SJCRH30 (cell line): ENCODE results near the gene MEGF9. TPM values are rescaled to one million over a fixed set of nuclear protein-coding genes. Genes with fewer than 3 reads are reported as not detected.

Experiments
- DNase-seq, 2 experiments: peaks; one replicate each; pipeline ENCODE4 v3.0.0-alpha.2; 2015 to 2020
- H3K27ac ChIP-seq: fragments of 250-450 bp; sonication (Bioruptor Pico); 2 replicates; pipeline ENCODE4 v1.5.1; 2020; ENCODE audit warnings: mild to moderate bottlenecking, moderate library complexity
- H3K27me3 ChIP-seq: fragments of 250-450 bp; sonication (Bioruptor Pico); 2 replicates; pipeline ENCODE4 v1.5.1; 2020; ENCODE audit warnings: mild to moderate bottlenecking, moderate library complexity
- H3K36me3 ChIP-seq: fragments of 250-450 bp; sonication (Bioruptor Pico); 2 replicates; pipeline ENCODE4 v1.5.1; 2020; ENCODE audit warnings: mild to moderate bottlenecking, moderate library complexity
- H3K4me1 ChIP-seq: fragments of 250-450 bp; sonication (Bioruptor Pico); 2 replicates; pipeline ENCODE4 v1.5.1; 2020; ENCODE audit warnings: mild to moderate bottlenecking, moderate library complexity
- H3K4me3 ChIP-seq: fragments of 250-450 bp; sonication (Bioruptor Pico); 2 replicates; pipeline ENCODE4 v1.5.1; 2020; ENCODE audit warnings: mild to moderate bottlenecking, moderate library complexity
- H3K9me3 ChIP-seq: fragments of 250-450 bp; sonication (Bioruptor Pico); replicated peaks from 2 replicates; pipeline ENCODE4 v1.5.1; 2020; ENCODE audit warnings: mild to moderate bottlenecking, moderate library complexity
- total RNA-seq: library from RNA; depleted of rRNA; stranded (reverse); fragments of >200 nt; shearing (Covaris generic); gene quantifications from 2 replicates; pipeline ENCODE4 v1.2.3, GENCODE V29; 2014

Gene MEGF9
- total RNA-seq, 1 experiment from 2014 or later: 12.8 TPM

DNA sequence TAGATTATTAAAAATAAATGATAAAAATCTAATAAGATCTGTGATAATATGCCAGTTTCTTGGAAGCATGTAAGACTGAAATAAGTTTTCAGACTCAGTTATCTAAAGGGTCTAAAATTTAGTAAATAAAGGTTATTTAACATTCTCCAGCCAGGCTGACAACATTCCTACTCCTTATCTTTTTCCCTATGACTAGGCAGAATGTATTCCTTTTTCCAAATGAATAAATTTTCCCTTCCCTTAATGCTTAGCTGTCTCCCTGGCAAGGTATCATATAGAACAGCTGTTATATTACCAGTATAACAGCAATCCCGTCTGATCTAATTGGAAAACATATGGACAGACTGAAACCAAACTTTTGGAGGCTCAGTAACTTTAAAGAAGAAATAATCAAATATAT lies 13.0 kb downstream of the MEGF9 start:
- DNase-seq: no peak
- Histone ChIP-seq H3K4me1 (no peaks in the 10 kb centered on the region; the same call in 1 of the 2 replicates), H3K9me3 (no peaks in the 10 kb centered on the region; the same call in 1 of the 2 replicates), H3K27me3 (no peaks in the 10 kb centered on the region), H3K36me3 (no peaks in the 10 kb centered on the region), H3K4me3 (no peak overlapping the region), H3K27ac (no peak overlapping the region)

DNA sequence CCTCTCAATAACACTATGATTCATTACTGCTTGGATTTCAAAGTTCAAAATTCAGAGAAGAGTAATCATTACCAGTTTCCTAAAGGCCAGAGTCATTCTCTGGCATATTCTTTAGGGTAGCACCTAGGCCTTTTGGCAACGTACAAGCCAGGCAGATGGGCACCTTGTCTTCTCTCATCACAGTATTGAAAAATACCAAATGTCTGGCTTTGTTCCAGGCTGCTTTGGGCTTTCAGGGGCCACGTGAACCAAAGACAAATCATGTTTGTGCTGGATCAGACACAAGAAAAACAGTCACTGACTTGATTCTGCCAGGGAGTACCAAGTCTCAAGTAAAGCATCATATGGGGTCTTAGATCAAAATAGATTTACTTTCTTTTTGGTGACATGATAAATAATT lies 15.5 kb downstream of the MEGF9 start:
- Histone ChIP-seq H3K27ac (no peak overlapping the region), H3K27me3 (no peaks in the 10 kb centered on the region), H3K9me3 (no peaks in the 10 kb centered on the region; the same call in 1 of the 2 replicates), H3K36me3 (no peaks in the 10 kb centered on the region), H3K4me1 (no peaks in the 10 kb centered on the region; the same call in 1 of the 2 replicates), H3K4me3 (no peak overlapping the region)
- DNase-seq: no peak

DNA sequence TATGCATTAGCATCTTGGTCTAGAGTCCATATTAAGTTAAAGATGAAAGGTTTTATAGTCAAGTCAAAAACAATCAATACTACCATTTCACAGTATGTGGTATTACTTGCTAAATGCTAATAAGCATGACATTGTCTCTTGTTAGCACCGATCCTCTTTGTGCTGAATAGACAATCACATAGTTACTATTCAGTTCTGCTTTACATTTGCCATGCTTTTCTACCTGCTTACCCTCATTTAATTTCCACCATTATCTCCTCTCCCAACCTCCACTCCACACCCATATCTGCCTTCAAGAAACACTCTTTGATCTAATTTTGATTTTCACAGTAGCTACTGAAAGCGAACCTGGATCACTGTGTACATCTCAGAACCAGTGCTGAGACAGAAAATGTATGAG lies 16.8 kb downstream of the MEGF9 start:
- H3K4me1 ChIP-seq: no peaks in the 10 kb centered on the region; the same call in 1 of the 2 replicates
- H3K36me3 ChIP-seq: no peaks in the 10 kb centered on the region
- no peaks in the 10 kb centered on the region; the same call in 1 of the 2 replicates for H3K9me3 ChIP-seq
- no peaks in the 10 kb centered on the region for H3K27me3 ChIP-seq
- DNase-seq: no peak
- H3K4me3 ChIP-seq: no peak overlapping the region
- H3K27ac ChIP-seq: no peak overlapping the region

DNA sequence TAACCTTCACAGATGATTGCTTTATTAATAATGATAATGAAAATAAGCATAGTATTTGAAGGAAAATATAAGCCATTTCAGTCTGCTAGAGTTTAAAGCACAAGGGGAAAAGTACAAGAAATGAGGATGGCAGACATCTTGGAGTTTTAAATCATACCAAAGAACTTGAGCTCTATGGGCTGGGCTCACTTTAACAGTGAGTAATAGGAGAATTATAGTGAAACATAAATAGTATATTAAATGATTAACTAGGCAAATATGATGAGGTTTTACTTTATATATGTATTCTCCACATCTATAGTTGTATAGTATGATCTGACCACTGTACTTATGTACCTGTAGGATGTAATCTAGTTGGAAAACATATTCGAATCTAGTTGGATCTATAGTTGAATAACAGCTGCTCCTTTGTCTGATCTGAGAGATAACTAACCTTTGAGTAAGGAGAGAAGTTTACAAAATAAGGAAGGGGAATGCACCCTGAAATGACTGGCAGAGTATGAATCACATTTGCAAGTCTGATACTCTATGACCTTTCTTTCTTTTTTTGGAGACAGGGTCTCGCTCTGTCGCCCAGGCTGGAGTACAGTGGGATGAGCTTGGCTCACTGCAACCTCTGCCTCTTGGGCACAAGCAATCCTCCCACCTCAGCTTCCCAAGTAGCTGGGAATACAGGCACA lies 17.6 kb downstream of the MEGF9 start:
- Histone ChIP-seq H3K27ac (no peak overlapping the region), H3K27me3 (no peaks in the 10 kb centered on the region), H3K36me3 (no peaks in the 10 kb centered on the region), H3K4me1 (no peaks in the 10 kb centered on the region; the same call in 1 of the 2 replicates), H3K4me3 (no peak overlapping the region), H3K9me3 (no peaks in the 10 kb centered on the region)
- DNase-seq: no peak

DNA sequence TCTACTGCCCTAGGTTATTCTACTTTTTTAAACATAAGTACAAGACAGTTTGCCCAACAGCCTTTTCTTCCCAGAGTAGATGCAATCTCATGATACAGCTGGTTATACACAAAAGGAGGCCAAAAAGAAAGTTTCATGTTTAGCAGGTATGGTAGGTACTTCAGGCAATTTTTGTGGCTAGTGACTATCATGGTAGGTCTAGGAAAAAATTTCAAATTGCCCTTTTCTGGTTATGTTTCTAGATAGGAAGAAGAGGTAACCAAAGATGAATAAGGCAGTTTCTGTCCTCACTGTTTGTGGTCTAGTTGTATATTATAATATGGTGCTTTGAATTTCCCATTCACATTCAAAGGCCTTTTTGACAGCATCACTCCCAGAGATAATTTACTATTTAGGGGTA lies 19.7 kb downstream of the MEGF9 start:
- Histone ChIP-seq H3K9me3 (no peaks in the 10 kb centered on the region), H3K4me3 (no peak overlapping the region), H3K27me3 (no peaks in the 10 kb centered on the region), H3K4me1 (peaks cover 1% of the 10 kb centered on the region; the same call in 1 of the 2 replicates), H3K36me3 (no peaks in the 10 kb centered on the region), H3K27ac (no peak overlapping the region)
- DNase-seq: no peak

DNA sequence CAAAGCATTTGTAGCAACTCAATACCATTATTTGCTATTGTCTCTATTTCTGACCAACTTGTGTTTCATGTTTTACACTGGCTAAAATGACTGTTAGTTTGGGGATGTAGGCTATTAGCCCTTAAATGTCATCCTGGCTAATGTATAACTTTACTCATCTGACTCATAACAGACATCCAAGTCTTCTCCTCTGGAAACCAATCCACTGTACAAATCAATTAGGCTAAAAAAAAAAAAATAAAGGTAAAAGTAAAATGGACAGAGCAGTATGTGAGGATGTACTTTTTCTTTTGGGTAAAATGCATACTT lies 20.6 kb downstream of the MEGF9 start:
- DNase-seq: no peak

DNA sequence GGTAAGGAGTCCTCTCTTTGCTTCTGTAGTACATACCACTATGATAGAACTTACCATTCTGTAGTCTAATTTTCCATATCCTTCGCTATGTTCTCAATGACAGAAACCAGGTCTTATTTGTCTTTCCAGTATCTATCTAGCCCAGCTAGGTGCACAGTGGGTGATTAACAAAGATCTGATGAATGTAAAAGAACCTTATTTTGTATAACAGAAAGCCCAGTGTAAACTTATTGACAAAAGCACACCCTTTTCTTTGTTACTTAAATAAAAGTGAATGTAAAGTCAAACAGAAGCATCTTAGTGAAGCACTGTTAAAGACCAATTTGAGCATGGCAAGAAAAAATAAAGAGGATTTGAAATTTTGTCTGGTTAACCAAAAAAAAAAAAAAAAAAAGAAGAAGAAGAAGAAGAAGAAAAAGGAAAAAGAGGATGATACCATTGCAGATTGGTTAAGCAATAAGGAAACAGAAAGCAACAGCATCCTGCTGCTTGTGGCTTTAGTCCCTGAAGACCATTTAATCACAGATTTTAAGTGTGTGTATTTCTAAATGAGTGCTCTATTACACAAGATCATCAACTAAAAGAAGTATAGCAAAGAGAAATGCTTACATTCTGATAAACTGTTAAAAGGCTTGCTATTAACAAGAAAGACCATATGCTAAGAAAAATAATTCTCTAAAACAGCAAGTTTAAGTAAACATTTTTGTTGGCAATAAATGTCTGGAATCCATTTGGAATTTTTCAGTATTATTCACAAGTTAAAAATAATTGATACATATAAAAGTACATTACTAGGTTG lies 21.2 kb downstream of the MEGF9 start:
- peaks cover 4% of the 10 kb centered on the region; the same call in 1 of the 2 replicates for H3K4me1 ChIP-seq
- no peak overlapping the region for H3K4me3 ChIP-seq
- H3K27me3 ChIP-seq: no peaks in the 10 kb centered on the region
- no peak for DNase-seq
- no peak overlapping the region for H3K27ac ChIP-seq
- no peaks in the 10 kb centered on the region for H3K9me3 ChIP-seq
- no peaks in the 10 kb centered on the region for H3K36me3 ChIP-seq

More for the DNA sequence above, 20.6 kb downstream of the MEGF9 start:
- H3K27me3 ChIP-seq: no peaks in the 10 kb centered on the region
- H3K4me1 ChIP-seq: peaks cover 4% of the 10 kb centered on the region; the same call in 1 of the 2 replicates
- H3K4me3 ChIP-seq: no peak overlapping the region
- no peaks in the 10 kb centered on the region for H3K9me3 ChIP-seq
- no peak overlapping the region for H3K27ac ChIP-seq
- H3K36me3 ChIP-seq: no peaks in the 10 kb centered on the region

DNA sequence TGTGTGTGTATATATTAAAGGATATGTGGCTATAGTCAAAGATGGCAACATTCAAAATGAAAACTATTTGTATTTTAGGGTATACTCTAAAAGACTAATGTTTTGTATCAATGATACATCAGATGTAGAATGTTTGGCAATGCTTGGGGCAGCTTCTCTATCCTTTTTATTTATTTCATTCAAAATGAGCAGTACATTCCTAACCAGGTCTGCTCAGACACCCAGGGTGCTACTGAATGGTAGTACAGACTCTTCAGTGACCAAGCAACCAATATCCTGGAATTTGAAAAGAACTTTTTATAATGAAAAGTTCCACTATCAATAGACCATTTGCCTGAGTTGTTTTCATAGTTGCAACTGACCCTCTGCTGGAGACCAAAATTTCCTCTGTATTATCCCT lies 23.9 kb downstream of the MEGF9 start:
- no peaks in the 10 kb centered on the region for H3K9me3 ChIP-seq
- DNase-seq: no peak
- H3K4me3 ChIP-seq: no peak overlapping the region
- H3K36me3 ChIP-seq: no peaks in the 10 kb centered on the region
- peaks cover 4% of the 10 kb centered on the region; the same call in 1 of the 2 replicates for H3K4me1 ChIP-seq
- H3K27me3 ChIP-seq: no peaks in the 10 kb centered on the region
- H3K27ac ChIP-seq: no peak overlapping the region

DNA sequence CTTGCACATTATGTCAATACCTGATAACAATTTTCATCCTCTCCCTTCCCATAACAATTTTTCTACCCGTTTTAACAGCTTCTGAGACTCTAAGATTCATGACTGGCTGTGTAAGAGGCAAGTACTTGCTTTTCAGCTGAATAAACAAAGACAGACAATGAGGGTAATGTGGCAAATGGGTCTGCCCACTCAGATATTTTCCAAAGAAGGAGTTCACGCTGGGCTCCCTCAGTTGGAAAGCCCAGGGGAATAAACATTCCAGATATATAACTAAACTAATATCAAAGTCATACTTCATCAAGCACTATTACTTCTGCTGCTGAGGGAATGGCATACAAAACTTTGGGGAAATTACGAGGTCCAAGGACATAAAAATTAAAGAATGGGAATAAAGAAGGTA lies 24.4 kb downstream of the MEGF9 start:
- DNase-seq: peak in 1 of 2 experiments; percentile 33
- no peak overlapping the region for H3K27ac ChIP-seq
- H3K4me3 ChIP-seq: no peak overlapping the region
- H3K9me3 ChIP-seq: no peaks in the 10 kb centered on the region
- H3K4me1 ChIP-seq: peaks cover 4% of the 10 kb centered on the region; the same call in 1 of the 2 replicates
- H3K36me3 ChIP-seq: no peaks in the 10 kb centered on the region
- H3K27me3 ChIP-seq: no peaks in the 10 kb centered on the region

DNA sequence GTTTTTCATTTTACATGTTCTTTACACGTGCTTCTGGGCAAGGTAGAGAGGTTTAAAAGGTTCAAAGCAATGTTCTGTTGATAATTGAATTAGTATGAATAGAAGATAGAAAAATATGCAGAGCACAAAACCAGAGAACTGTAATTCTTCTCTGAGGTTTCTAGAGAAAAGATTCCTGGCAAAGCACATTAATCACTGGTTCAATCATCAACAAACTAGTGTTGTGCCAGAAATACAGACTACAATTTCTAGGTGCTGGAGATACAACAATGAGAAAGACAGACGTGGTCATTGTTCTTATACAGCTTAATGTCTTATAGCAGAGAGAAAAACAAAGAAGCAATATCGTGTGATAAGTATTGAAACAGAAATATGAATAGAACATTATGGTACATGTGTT lies 25.5 kb downstream of the MEGF9 start:
- Histone ChIP-seq H3K27me3 (no peaks in the 10 kb centered on the region), H3K9me3 (no peaks in the 10 kb centered on the region), H3K4me3 (no peak overlapping the region), H3K36me3 (no peaks in the 10 kb centered on the region), H3K4me1 (peaks cover 11% of the 10 kb centered on the region; the same call in 1 of the 2 replicates), H3K27ac (no peak overlapping the region)
- no peak for DNase-seq

DNA sequence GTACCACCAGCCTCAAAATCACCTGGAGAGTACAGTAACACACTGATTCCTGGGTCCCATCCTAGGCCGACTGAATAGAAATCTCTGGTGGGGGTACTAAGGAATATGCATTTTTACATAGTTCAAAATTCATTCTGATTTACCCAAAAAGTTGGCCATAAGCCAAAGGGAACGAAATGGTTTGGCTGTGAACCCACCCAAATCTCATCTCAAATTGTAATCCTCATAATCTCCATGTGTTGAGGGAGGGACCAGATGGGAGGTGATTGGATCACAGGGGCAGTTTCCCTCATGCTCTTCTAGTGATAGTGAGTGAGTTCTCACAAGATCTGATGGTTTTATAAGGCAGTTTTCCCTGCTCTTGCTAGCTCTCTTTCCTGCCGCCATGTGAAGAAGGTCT lies 31.1 kb downstream of the MEGF9 start:
- H3K27me3 ChIP-seq: no peaks in the 10 kb centered on the region
- no peaks in the 10 kb centered on the region for H3K9me3 ChIP-seq

DNA sequence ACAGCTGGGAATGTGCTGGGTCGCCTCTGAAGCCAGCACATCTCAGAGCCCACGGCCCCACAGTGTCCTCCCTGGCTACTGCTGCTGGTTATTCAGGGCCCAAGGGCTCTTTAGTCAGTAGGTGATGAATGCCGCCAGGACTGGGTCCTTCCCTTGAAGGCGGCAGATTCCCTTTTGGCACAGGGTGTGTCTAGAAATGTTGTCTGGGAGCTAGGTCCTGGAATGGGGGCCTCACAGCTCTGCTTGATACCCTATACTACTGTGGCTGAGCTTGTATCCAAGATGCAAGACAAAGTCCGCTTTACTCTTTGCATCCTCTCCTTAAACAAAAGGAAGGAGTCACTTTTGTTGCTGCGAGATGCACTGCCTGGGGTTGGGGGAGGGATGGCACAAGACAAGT lies 33.1 kb downstream of the MEGF9 start:
- H3K27me3 ChIP-seq: no peaks in the 10 kb centered on the region
- no peak for DNase-seq
- no peaks in the 10 kb centered on the region for H3K9me3 ChIP-seq
- no peaks in the 10 kb centered on the region for H3K36me3 ChIP-seq
- peaks cover 6% of the 10 kb centered on the region; the same call in 1 of the 2 replicates for H3K4me1 ChIP-seq
- H3K27ac ChIP-seq: no peak overlapping the region
- H3K4me3 ChIP-seq: no peak overlapping the region

More for the DNA sequence above, 31.1 kb downstream of the MEGF9 start:
- Histone ChIP-seq H3K4me1 (peaks cover 6% of the 10 kb centered on the region; the same call in 1 of the 2 replicates), H3K27ac (no peak overlapping the region), H3K4me3 (no peak overlapping the region), H3K36me3 (no peaks in the 10 kb centered on the region)
- no peak for DNase-seq

DNA sequence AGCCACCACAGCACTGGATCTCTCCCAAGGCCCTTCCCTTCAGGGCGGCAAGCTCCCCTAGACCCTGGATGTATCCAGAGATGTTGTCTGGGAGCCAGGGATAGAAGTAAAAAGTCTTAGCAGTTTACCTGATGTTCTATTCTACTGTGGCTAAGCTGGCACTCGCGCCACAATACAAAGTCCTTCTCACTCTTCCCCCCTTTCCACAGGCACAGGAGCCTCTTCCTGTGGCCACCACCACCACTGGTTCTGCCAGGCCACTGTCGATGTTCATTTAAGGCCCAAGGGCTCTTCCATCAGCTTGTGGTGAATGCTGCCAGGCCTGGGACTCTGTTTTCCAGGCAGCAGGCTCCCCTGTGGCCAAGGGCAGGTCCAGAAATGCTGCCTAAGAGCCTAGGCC lies 33.7 kb downstream of the MEGF9 start:
- H3K27ac ChIP-seq: no peak overlapping the region

DNA sequence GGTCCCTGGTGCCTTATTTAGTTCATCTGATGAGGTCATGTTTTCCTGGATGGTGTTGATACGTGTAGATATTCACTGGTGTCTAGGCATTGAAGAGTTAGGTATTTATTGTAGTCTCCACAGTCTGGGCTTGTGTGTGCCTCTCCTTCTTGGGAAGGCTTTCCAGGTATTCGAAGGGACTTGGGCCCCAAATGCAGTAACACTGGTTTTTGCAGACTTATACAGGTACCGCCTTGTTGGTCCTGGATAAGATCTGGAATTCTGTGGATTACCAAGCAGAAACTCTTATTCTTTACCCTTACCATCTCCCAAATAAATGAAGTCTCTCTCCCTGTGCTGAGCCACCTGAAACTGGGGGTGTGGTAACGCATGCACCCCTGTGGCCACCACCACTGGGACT lies 34.1 kb downstream of the MEGF9 start:
- no peak for DNase-seq
- no peak overlapping the region for H3K4me3 ChIP-seq

More for the DNA sequence above, 33.7 kb downstream of the MEGF9 start:
- Histone ChIP-seq H3K4me3 (no peak overlapping the region), H3K36me3 (no peaks in the 10 kb centered on the region), H3K27me3 (no peaks in the 10 kb centered on the region), H3K4me1 (peaks cover 6% of the 10 kb centered on the region; the same call in 1 of the 2 replicates), H3K9me3 (no peaks in the 10 kb centered on the region)
- DNase-seq: no peak

DNA sequence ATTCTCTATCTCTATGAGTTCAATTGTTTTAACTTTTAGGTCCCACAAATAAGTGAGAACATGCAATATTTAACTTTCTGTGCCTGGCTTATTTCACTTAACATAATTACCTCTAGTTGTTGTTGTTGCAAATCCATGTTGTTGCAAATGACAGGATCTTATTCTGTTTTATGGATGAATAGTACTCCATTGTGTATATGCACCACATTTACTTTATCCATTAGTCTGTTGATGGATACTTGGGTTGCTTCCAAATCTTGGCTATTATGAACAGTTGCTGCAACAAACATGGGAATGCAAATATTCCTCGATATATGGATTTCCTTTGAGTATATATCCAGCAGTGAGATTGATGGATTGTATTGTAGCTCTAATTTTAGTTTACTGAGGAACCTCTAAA lies 36.3 kb downstream of the MEGF9 start:
- Histone ChIP-seq H3K27me3 (no peaks in the 10 kb centered on the region), H3K4me1 (no peaks in the 10 kb centered on the region), H3K4me3 (no peak overlapping the region), H3K36me3 (no peaks in the 10 kb centered on the region), H3K27ac (no peak overlapping the region), H3K9me3 (no peaks in the 10 kb centered on the region)
- no peak for DNase-seq

More for the DNA sequence above, 34.1 kb downstream of the MEGF9 start:
- no peaks in the 10 kb centered on the region for H3K9me3 ChIP-seq
- peaks cover 6% of the 10 kb centered on the region; the same call in 1 of the 2 replicates for H3K4me1 ChIP-seq
- H3K27ac ChIP-seq: no peak overlapping the region
- no peaks in the 10 kb centered on the region for H3K27me3 ChIP-seq
- no peaks in the 10 kb centered on the region for H3K36me3 ChIP-seq
